Body of pancreas (tissue), 4 donors: ENCODE measurements around the gene DNAJC4.

Experiments
- CTCF ChIP-seq, 7 experiments: fragments of 450-650 bp in 4 of 7; fragments of 200-600 bp in 3 of 7; sonication (generic) in 3 of 7; IDR thresholded peaks; one replicate each; pipeline ENCODE4 v1.5.1; 2016 to 2019; ENCODE audit warnings: antibody characterized with exemption in 7 of 7
- POLR2A ChIP-seq, 3 donors: fragments of 450-650 bp; IDR thresholded peaks; one replicate each; pipeline ENCODE4 v1.6.1; 2016; ENCODE audit warnings: antibody characterized with exemption in 3 of 3, mild to moderate bottlenecking in 2 of 3

- TF ChIP-seq CTCF (IDR thresholded peaks at IDR 0.05): no peak
- TF ChIP-seq POLR2A (IDR thresholded peaks at IDR 0.05): no peak
Measured at GRCh38 chr11:64248578-64248977, 18.2 kb downstream of the DNAJC4 start.
